HCT116 (cell line): ENCODE results near the gene SLC35F3. TPM values are rescaled to one million over a fixed set of nuclear protein-coding genes. Genes with fewer than 3 reads are reported as not detected.

ENCODE experiments used
- ATAC-seq: fragments of 200-7000 bp; cut with Tn5 transposase; 2 replicates; pipeline ENCODE4 v1.9.1; 2020; ENCODE audit warnings: mild to moderate bottlenecking, moderate library complexity
- BruUV-seq: library from RNA; stranded (reverse); fragments of 400-500 nt; replicated peaks from 2 replicates; lab custom pipeline; 2021; lab: Mats Ljungman, UMichigan
- CTCF ChIA-PET: fragments of 300-600 bp; sonication (Branson Sonifier 250); formaldehyde crosslinking; loops from one replicate; lab custom pipeline; 2021; ENCODE audit warnings: antibody characterized with exemption; lab: Charles Lee
- POLR2A ChIA-PET: fragments of 300-600, 350-600 bp; sonication (Branson Sonifier 250); formaldehyde crosslinking; loops from one replicate; lab custom pipeline; 2021; ENCODE audit warnings: antibody characterized with exemption; lab: Charles Lee
- RAD21 ChIA-PET, 2 experiments: fragments of 300-600 bp; sonication (Branson Sonifier 250); formaldehyde crosslinking; loops; one replicate each; lab custom pipeline; 2023; ENCODE audit warnings: low total read pairs in 2 of 2; ENCODE audit not compliant: uncharacterized antibody in 2 of 2, unreplicated experiment in 2 of 2, low non-redundant PET in 1 of 2; lab: Charles Lee
- DNase-seq: peaks from one replicate; pipeline ENCODE4 v3.0.0-alpha.2; 2010; ENCODE audit warnings: low read depth, low spot score
- H2AFZ ChIP-seq: fragments of 200-600 bp; shearing (Covaris generic), sonication (generic); 2 replicates; pipeline ENCODE4 v1.6.1; 2017; ENCODE audit warnings: low read depth, mixed run types, mixed read lengths, antibody characterized with exemption, low read length; ENCODE audit not compliant: poor library complexity, severe bottlenecking
- H3K27ac ChIP-seq: 2 replicates; pipeline ENCODE4 v1.5.1; 2012; ENCODE audit warnings: low read depth, low read length
- H3K27me3 ChIP-seq: fragments of 200-600 bp; sonication (generic); 2 replicates; pipeline ENCODE4 v1.6.1; 2016; ENCODE audit warnings: mixed run types, low read length, mixed read lengths; ENCODE audit not compliant: insufficient read depth
- H3K36me3 ChIP-seq, 2 experiments: fragments of 200-500 bp in 1 of 2; fragments of 200-600 bp in 1 of 2; sonication (Bioruptor generic) in 1 of 2; sonication (generic) in 1 of 2; 2 replicates each; pipeline versions ENCODE4 v1.5.1 to v1.6.1; 2014 to 2016; ENCODE audit warnings: low read length in 2 of 2, inconsistent platforms in 1 of 2, mixed read lengths in 1 of 2, mixed run types in 1 of 2; ENCODE audit not compliant: insufficient read depth in 2 of 2, control insufficient read depth in 1 of 2
- H3K4me1 ChIP-seq, 2 experiments: fragments of 200-600 bp in 1 of 2; sonication (generic) in 1 of 2; 2 replicates each; pipeline versions ENCODE4 v1.5.1 to v1.6.1; 2012 to 2017; ENCODE audit warnings: low read length in 2 of 2, inconsistent platforms in 1 of 2, mild to moderate bottlenecking in 1 of 2, mixed read lengths in 1 of 2, mixed run types in 1 of 2, moderate library complexity in 1 of 2; ENCODE audit not compliant: insufficient read depth in 2 of 2, control insufficient read depth in 1 of 2
- H3K4me2 ChIP-seq: fragments of 200-600 bp; sonication (generic); 2 replicates; pipeline ENCODE4 v1.6.1; 2017; ENCODE audit warnings: mixed run types, low read length, mixed read lengths
- H3K4me3 ChIP-seq, 2 experiments: fragments of 200-600 bp in 1 of 2; sonication (generic) in 1 of 2; replicated peaks in 1 of 2; 2 replicates each; pipeline ENCODE4 v1.5.1; 2011 to 2016; ENCODE audit warnings: low read length in 2 of 2, control low read depth in 1 of 2, low read depth in 1 of 2, mild to moderate bottlenecking in 1 of 2, mixed read lengths in 1 of 2, mixed run types in 1 of 2
- H3K79me2 ChIP-seq: fragments of 200-600 bp; sonication (generic); 2 replicates; pipeline ENCODE4 v1.6.1; 2017; ENCODE audit warnings: mild to moderate bottlenecking, mixed run types, low read length, moderate library complexity, mixed read lengths; ENCODE audit not compliant: insufficient read depth
- H3K9ac ChIP-seq: fragments of 200-600 bp; sonication (generic); 2 replicates; pipeline ENCODE4 v1.6.1; 2016; ENCODE audit warnings: low read length, mixed read lengths
- H3K9me2 ChIP-seq: fragments of 200-600 bp; sonication (generic), shearing (Covaris generic); 2 replicates; pipeline ENCODE4 v1.6.1; 2017; ENCODE audit warnings: mixed run types, mild to moderate bottlenecking, moderate library complexity; ENCODE audit not compliant: insufficient read depth
- H3K9me3 ChIP-seq, 2 experiments: fragments of 200-500 bp in 1 of 2; fragments of 200-600 bp in 1 of 2; sonication (Bioruptor generic) in 1 of 2; sonication (generic) in 1 of 2; 2 replicates each; pipeline ENCODE4 v1.6.1; 2014 to 2017; ENCODE audit warnings: low read length in 2 of 2, mixed read lengths in 2 of 2, inconsistent platforms in 1 of 2, low read depth in 1 of 2, mild to moderate bottlenecking in 1 of 2, mixed run types in 1 of 2, moderate library complexity in 1 of 2; ENCODE audit not compliant: control insufficient read depth in 1 of 2, insufficient read depth in 1 of 2
- H4K20me1 ChIP-seq: fragments of 200-600 bp; sonication (generic), shearing (Covaris generic); 2 replicates; pipeline ENCODE4 v1.6.1; 2017; ENCODE audit warnings: mixed run types, mild to moderate bottlenecking, moderate library complexity; ENCODE audit not compliant: insufficient read depth
- ELF1 ChIP-seq: IDR thresholded peaks from 2 replicates; pipeline ENCODE4 v1.6.1; 2012; ENCODE audit warnings: low read depth, borderline replicate concordance
- EZH2 ChIP-seq: fragments of 200-600 bp; sonication (generic); IDR thresholded peaks from 2 replicates; pipeline ENCODE4 v1.6.1; 2017; ENCODE audit warnings: antibody characterized with exemption, mixed run types
- EZH2phosphoT487 ChIP-seq: fragments of 200-600 bp; IDR thresholded peaks from 2 replicates; pipeline ENCODE4 v1.6.1; 2018; ENCODE audit warnings: antibody characterized with exemption, borderline replicate concordance
- FOSL1 ChIP-seq: IDR thresholded peaks from 2 replicates; pipeline ENCODE4 v1.6.1; 2012; ENCODE audit warnings: low read depth
- POLR2AphosphoS5 ChIP-seq: IDR thresholded peaks from 2 replicates; pipeline ENCODE4 v1.6.1; 2011; ENCODE audit warnings: mild to moderate bottlenecking, low read depth, low read length, moderate library complexity
- RAD21 ChIP-seq: IDR thresholded peaks from 2 replicates; pipeline ENCODE4 v1.6.1; 2012; ENCODE audit warnings: low read depth, mild to moderate bottlenecking
- SIN3A ChIP-seq: IDR thresholded peaks from 2 replicates; pipeline ENCODE4 v1.6.1; 2012; ENCODE audit warnings: low read depth
- ZFX ChIP-seq: fragments of 450-650 bp; IDR thresholded peaks from 2 replicates; pipeline ENCODE4 v1.6.1; 2017
- intact Hi-C: fragments of 100-400 bp; cut with micrococcal nuclease; formaldehyde crosslinking; loops from 2 replicates; pipeline ENCODE4 v1.10.0; 2022
- total RNA-seq: library from RNA; stranded (reverse); gene quantifications from one replicate; pipeline ENCODE4 v1.2.1, GENCODE V29; 2021; ENCODE audit not compliant: unreplicated experiment
- TF ChIP-seq, protein P1 (sequence below), 3 experiments: fragments of 200-600 bp in 1 of 3; sonication (generic) in 1 of 3; IDR thresholded peaks in 2 of 3; conservative IDR thresholded peaks in 1 of 3; 2 replicates each; pipeline ENCODE4 v1.5.1; 2012 to 2017; ENCODE audit warnings: low read depth in 2 of 3, low read length in 2 of 3, antibody characterized with exemption in 1 of 3, borderline replicate concordance in 1 of 3, control low read depth in 1 of 3, mild to moderate bottlenecking in 1 of 3, mixed read lengths in 1 of 3, mixed run types in 1 of 3, moderate library complexity in 1 of 3; ENCODE audit not compliant: insufficient read depth in 1 of 3
- TF ChIP-seq, protein P2 (sequence below): IDR thresholded peaks from 2 replicates; pipeline ENCODE4 v1.6.1; 2011; ENCODE audit warnings: mild to moderate bottlenecking, low read length, moderate library complexity; ENCODE audit not compliant: insufficient replicate concordance; ENCODE audit errors: extremely low read depth

Gene SLC35F3
- total RNA-seq, 1 experiment from 2014 or later, result 6.4 TPM

DNA sequence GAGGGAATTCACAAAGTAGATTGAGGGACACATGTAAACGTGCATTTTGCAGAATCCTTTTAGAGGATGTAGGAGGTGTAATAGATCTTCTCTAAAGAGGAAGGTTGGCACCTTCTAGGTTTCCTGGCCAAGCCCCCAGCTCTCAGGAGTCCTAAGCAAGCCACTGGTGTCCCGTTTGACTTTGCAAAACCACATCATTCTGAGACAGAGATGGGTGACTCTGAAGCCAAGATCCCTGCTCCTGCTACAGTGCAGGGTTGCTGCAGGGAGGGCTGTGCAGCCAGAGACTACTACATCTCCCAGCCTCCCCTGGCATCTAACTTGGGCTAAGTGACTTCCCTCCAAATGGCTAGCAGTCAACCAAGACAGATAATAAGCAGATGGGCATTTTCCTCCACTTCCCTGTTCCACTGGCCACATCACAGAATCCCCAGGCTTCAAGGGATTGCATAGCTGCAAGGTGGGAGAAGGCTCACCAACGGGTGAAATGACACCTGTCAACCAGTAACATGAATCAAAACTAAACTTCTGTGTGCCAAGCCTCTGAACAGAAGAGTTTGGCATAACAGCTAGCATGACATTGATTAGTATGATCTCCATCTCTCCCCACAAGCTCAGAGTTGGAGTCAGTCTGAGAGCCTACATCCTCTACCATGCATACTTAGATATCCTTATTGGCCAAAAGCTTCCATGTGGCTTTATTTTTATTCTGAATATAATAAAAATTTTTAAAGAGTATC lies 339.2 kb downstream of the SLC35F3 start:
- H3K4me1 ChIP-seq, result no peaks in the 10 kb centered on the region
- BruUV-seq, result no TSS peak
- H3K9ac ChIP-seq, result no peak overlapping the region
- no peaks in the 10 kb centered on the region for H4K20me1 ChIP-seq
- RAD21 ChIA-PET, result no interaction called here
- H3K4me2 ChIP-seq, result no peak overlapping the region
- CTCF ChIA-PET, result no interaction called here
- no peak overlapping the region for H3K27ac ChIP-seq
- H3K27me3 ChIP-seq, result no peaks in the 10 kb centered on the region
- intact Hi-C loops, result no loop called here
- TF ChIP-seq POLR2AphosphoS5 (no peak), FOSL1 (no peak), EZH2phosphoT487 (no peak), EZH2 (no peak), SIN3A (no peak), RAD21 (no peak), ELF1 (no peak), ZFX (no peak)
- TF ChIP-seq, protein P1, sequence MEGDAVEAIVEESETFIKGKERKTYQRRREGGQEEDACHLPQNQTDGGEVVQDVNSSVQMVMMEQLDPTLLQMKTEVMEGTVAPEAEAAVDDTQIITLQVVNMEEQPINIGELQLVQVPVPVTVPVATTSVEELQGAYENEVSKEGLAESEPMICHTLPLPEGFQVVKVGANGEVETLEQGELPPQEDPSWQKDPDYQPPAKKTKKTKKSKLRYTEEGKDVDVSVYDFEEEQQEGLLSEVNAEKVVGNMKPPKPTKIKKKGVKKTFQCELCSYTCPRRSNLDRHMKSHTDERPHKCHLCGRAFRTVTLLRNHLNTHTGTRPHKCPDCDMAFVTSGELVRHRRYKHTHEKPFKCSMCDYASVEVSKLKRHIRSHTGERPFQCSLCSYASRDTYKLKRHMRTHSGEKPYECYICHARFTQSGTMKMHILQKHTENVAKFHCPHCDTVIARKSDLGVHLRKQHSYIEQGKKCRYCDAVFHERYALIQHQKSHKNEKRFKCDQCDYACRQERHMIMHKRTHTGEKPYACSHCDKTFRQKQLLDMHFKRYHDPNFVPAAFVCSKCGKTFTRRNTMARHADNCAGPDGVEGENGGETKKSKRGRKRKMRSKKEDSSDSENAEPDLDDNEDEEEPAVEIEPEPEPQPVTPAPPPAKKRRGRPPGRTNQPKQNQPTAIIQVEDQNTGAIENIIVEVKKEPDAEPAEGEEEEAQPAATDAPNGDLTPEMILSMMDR (IDR thresholded peaks at IDR 0.05 in 2 of 3, conservative IDR thresholded peaks at IDR 0.05 in 1 of 3; ENCODE audit: borderline replicate concordance in 1 of 3, insufficient read depth in 1 of 3, low read depth in 2 of 3, low read length in 2 of 3), result no peak
- TF ChIP-seq, protein P2, sequence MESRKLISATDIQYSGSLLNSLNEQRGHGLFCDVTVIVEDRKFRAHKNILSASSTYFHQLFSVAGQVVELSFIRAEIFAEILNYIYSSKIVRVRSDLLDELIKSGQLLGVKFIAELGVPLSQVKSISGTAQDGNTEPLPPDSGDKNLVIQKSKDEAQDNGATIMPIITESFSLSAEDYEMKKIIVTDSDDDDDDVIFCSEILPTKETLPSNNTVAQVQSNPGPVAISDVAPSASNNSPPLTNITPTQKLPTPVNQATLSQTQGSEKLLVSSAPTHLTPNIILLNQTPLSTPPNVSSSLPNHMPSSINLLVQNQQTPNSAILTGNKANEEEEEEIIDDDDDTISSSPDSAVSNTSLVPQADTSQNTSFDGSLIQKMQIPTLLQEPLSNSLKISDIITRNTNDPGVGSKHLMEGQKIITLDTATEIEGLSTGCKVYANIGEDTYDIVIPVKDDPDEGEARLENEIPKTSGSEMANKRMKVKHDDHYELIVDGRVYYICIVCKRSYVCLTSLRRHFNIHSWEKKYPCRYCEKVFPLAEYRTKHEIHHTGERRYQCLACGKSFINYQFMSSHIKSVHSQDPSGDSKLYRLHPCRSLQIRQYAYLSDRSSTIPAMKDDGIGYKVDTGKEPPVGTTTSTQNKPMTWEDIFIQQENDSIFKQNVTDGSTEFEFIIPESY, result no peak
- H3K36me3 ChIP-seq, result no peaks in the 10 kb centered on the region
- no peak for DNase-seq
- no peak overlapping the region for H3K4me3 ChIP-seq
- POLR2A ChIA-PET, result no interaction called here
- no peaks in the 10 kb centered on the region; a peak in 1 of 4 replicates for H3K9me3 ChIP-seq
- H3K9me2 ChIP-seq, result no peaks in the 10 kb centered on the region
- H3K79me2 ChIP-seq, result no peaks in the 10 kb centered on the region
- ATAC-seq, result no peak
- H2AFZ ChIP-seq, result no peak overlapping the region
